GM19372 (cell line): ENCODE data around the gene MTNR1A.
"Not testable (repeated sequence)": the region's sequence is repeated elsewhere in the genome, so short reads cannot be mapped to it uniquely, and the experiment has no call there.

Experiments used
- ATAC-seq: cut with Tn5 transposase; IDR thresholded peaks from one replicate; pipeline ENCODE4 v1.9.1; 2021; ENCODE audit warnings: mild to moderate bottlenecking, low read depth, moderate library complexity; ENCODE audit not compliant: unreplicated experiment

The MTNR1A gene

GRCh38 chr4:186563761-186564160, 8.4 kb upstream of the MTNR1A start:
- ATAC-seq, result no peak

DNA sequence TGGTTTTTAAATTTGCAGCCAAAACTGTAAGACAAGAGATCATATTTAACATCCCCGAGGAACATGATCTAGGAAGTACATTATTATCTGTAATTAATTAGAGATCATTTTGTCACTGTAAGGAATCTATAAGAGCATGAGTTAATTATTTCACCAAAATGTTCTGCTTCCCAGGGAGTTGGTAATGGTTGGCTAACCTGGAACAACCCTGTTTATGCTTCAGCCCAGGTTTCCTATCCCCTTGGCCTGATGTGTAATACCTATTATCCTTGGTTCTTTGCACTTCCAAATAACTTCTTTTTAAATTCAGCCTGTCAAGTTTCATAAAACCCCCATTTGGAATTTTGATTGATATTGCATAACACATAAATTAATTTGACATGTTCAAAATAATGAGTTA, 6.4 kb upstream of the MTNR1A start:
- no peak for ATAC-seq

DNA sequence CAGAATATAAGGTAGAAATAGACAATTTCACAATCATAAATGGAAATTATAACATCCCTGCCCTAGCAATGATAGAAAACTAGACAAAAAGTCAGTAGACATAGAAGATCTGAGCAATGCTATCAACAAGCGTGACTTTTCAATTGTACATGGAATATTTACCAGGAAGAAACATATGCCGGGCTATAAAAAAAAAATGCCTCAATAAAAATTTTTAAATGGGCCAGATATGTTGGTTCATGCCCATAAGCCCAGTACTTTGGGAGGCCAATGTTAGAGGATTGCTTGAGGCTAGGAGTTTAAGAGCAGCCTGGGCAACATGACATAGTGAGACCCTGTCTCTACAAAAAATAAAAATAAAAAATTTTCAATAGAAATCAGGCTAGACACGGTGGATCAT, 5.3 kb upstream of the MTNR1A start:
- no peak for ATAC-seq

GRCh38 chr4:186557486-186557885, 2.1 kb upstream of the MTNR1A start:
- ATAC-seq, result no peak

- ATAC-seq, result no peak
Observed at GRCh38 chr4:186557061-186557460, 1.7 kb upstream of the MTNR1A start.

- no peak for ATAC-seq
Observed at GRCh38 chr4:186554539-186554913, 841 bp downstream of the MTNR1A start.

DNA sequence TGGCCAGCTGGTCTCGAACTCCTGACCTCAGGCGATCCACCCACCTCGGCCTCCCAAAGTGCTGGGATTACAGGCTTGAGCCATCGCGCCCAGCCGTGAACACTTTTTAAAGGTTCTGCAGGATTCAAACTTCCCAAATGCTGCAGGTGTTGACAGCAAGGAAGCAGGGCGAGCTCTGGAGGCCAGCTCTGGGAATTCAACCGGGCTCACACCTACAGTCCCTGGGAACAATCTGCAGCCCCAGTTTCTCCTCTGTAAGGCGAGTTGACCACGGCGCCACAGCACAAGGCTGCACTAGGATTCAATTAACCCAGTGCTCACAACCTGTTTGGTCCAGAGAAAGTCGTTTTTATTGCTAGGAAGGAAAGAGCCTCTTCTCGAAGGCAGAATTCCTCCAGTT, 1.6 kb downstream of the MTNR1A start:
- ATAC-seq, result no peak

DNA sequence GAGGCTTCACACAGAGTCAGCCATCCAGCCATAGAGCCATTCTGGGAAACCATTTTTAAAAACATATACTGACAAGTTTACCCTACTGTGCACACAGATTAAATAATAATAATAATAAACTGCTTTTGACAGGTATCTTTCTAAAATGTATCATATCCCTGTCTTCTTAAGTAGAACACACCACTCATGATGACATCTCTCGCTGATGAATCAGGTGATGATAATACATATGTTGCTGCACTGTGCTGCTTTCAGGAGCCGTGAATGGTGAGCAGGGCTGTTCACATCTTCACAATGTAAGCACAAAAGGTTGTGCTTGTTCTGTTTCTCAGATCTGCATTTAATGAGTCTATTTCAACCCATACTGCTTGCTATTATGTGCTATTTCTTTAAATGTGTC, 3.5 kb downstream of the MTNR1A start:
- no peak for ATAC-seq

DNA sequence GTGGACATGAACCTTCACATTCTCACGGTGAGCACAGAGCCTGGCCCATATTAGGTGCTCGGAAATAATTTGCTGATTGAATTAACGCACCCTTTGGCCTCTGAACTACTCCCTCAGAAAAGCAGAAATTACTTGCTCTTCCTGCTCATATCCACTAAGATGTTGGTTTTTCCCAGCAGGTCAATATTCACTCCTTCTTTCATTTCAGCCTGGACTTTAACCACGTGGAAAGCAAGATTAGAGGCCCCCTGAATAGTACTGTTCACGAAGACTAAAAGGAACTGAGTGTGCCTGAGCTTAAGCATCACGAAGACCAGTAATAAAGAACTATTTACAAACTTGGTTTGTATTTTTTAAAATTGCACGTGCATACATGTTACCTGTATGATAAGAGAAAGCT, 9.9 kb downstream of the MTNR1A start:
- ATAC-seq, result no peak

DNA sequence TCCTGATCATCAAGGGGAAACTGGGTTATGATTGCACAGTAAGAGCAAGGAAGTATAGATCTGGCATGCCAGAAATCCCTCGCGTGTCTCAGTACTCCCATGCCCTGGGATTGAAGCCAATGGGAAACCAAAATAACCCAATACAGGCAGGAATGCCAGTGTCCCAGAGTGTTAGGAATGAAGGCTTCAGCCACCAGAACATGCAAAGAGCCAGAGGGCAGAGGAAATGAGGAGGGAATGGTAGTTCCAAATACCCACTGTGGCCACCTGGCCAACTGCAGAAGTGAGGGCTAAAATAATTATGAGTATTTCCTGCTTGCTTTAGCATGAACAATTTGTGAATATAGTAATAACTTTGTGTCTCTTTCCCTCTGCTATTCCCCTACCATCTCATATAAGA, 12.2 kb downstream of the MTNR1A start:
- ATAC-seq, result no peak

DNA sequence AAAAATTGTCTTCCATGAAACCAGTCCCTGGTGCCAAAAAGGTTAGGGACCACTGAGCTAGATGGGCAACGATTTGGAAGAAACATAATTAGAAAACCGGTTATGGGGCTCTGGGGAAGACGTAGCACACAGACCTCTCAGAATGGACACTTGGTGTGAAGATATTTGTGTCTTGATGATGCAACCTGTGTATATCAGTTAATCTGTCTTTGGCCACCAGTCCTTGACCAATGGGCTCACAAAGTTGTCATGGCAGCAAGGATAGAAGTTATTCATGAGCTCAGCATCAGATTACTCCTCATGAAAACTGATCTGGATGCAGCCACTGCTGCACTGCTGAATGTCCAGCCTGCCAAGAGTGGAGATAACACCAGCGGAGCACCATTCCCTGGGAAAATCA, 13.6 kb downstream of the MTNR1A start:
- no peak for ATAC-seq

GRCh38 chr4:186537843-186538521, 17.4 kb downstream of the MTNR1A start:
- ATAC-seq, result no peak

DNA sequence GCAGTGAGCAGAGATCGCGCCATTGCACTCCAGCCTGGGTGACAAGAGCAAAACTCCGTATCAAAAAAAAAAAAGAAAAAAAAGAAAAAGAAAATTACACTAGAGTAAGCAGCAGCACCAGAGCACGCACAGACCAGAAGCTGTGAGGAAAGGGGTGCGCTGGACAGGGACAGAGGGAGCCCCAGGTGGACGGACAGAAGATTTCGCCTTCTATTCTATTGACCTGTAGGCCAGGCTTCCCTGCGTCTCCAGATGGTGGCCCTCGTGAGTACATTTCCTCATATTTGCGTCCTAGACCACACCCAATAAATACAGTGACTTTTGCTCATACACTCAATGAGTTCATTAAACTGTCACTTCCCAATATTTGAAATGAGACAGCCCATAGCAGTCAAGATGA, 19.1 kb downstream of the MTNR1A start:
- no peak for ATAC-seq

GRCh38 chr4:186534056-186534455, 21.3 kb downstream of the MTNR1A start:
- ATAC-seq, result no peak

- ATAC-seq, result not testable (repeated sequence)
Observed at GRCh38 chr4:186523927-186524326, 31.4 kb downstream of the MTNR1A start.

- no peak for ATAC-seq
Observed at GRCh38 chr4:186516287-186516686, 39.1 kb downstream of the MTNR1A start.

DNA sequence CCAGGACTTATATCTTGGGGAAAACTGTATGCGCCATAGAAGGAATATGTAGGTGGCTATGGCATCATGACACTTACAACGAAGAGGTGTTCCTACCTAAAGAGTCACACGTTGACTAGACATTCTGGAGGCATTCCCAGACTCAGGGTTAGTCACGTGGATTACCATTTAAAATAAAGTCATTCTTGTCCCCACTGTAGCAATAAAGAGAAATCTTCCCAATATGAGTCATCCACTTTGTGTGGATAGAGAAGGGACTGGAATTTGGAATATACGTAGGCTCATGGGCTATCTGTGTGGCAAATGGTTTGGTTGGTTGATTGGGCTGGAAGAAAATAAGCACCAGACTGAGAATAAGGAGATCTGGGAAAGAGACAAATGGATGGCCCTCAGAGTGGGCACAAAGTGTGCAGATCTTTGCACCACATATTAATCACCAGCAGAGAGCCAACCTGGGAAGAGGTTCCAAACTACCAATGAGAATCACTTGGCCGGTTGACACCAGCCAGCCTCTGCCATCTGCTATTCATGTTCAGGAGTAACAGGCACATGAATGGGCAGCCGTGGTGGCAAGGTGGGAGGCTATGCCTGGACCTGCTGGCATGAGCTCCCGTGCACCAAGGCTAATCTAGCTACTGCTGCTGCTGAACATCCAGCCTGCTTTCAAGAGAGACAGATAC, 41.0 kb downstream of the MTNR1A start:
- no peak for ATAC-seq

GRCh38 chr4:186504771-186505170, 50.6 kb downstream of the MTNR1A start:
- ATAC-seq, result not testable (repeated sequence)

DNA sequence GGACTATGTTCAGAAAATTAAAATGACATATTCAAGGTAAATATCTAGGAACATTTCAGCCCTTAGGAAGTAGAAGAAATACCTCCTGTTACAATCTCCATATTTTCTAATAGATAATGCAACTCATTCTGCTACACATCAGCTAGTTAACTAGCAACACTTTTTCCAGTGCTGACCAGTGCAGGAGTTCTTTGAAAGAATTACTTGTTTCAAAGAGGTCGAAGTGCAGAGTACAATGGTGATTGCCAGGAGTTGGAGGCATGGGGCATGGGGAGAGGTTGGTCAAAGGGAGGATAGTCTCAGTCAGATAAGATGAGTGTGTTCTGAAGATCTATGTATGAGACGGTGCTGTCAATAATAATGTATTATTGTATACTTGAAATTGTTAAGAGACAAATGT, 53.1 kb downstream of the MTNR1A start:
- ATAC-seq, result no peak

DNA sequence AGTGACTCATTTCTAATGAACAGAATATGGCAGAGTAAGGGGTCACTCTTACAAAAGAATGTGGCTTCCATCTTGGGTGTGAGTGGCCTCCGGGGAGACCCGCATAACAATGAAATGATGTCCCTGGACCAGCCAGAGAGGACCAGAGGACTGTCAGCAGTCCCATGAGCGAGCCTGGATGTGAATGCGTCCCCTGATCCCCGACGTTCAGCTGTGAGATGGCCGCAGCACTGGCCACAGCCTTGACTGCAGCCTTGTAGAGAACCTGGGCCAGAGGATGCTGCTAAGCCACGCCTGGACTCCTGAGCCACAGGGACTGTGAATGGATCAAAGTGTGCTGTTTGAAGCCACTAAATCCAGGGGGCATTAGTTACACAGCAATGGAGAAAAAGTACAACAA, 53.8 kb downstream of the MTNR1A start:
- no peak for ATAC-seq

DNA sequence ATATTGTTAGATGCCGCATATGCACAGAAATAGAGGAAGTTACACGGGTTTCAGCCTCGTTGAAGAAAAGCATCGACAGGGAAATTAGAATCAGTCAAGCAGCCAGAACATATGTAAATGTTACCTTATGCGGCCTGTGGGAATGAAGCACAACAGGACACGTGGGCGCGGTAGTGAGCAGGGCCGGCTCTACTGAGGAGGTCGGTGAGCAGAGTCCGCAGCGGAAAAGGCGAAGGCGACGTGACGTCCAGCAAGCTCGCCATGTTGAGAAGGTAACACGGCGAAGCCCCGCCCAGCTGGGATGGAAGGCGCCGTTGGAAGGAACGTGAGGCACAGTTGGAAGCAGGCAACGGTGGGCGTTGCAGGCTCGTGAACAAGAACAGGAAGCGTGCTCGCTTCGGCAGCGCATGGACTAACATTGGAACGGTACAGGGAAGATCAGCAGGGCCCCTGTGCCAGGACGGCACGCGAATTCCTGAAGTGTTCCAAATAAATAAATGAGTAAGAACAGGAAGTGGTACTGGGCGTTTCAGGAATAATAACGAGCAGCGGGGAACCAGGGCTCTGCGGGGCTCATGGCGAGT, 54.6 kb downstream of the MTNR1A start:
- ATAC-seq, result no peak

DNA sequence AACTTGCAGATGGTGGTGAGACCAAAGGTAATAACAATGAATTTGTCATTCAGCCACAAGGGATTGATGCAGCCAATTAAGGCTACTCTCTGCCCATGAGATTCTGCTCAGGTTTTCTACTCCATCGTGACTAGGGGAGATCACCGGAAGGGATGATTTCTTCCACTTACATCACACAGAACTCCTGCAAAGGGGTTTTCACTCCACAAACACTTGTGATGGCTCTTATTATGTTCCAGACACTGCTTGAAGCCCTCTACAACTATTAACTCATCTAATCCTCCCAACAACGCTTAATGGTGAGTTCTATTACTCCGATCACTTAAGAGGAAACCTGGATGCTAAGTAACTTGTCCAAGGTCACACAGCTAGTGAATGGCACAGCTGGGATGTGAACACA, 55.9 kb downstream of the MTNR1A start:
- no peak for ATAC-seq
